Lower leg skin (tissue), 4 donors: ENCODE results near the gene BRWD1. TPM values are rescaled to one million over a fixed set of nuclear protein-coding genes. Genes with fewer than 3 reads are reported as not detected.

Source experiments
- DNase-seq, 2 donors: peaks; one replicate each; pipeline ENCODE4 v3.0.0-alpha.2; 2019; ENCODE audit warnings: low spot score in 2 of 2
- H3K4me3 ChIP-seq: fragments of 200-600 bp; sonication (generic); 2 replicates; pipeline ENCODE4 v1.5.1; 2017; ENCODE audit warnings: mild to moderate bottlenecking, low read depth; ENCODE audit not compliant: poor library complexity, severe bottlenecking
- POLR2A ChIP-seq, 2 donors: fragments of 450-650 bp; IDR thresholded peaks; one replicate each; pipeline ENCODE4 v1.6.1; 2016 to 2017; ENCODE audit warnings: antibody characterized with exemption in 2 of 2, mild to moderate bottlenecking in 1 of 2, moderate library complexity in 1 of 2
- WGBS, 2 donors: methylation state at CpG; one replicate each; pipeline ENCODE4 v1.1.5; 2018; 5-methylcytosine and 5-hydroxymethylcytosine counted together
- intact Hi-C: fragments of 100-400 bp; cut with DNase I; formaldehyde crosslinking; loops from one replicate; pipeline ENCODE4 v1.15.0; 2023; ENCODE audit warnings: low total_unique reads
- total RNA-seq, 4 donors: library from RNA; depleted of rRNA; stranded (reverse); fragments of >200 nt; gene quantifications; one replicate each; pipeline ENCODE4 v1.1.0, GENCODE V29; 2016
- TF ChIP-seq, protein P1 (sequence below), 3 donors: fragments of 450-650 bp; IDR thresholded peaks; one replicate each; pipeline ENCODE4 v1.5.1; 2016; ENCODE audit warnings: antibody characterized with exemption in 3 of 3, mild to moderate bottlenecking in 3 of 3, moderate library complexity in 2 of 3

Gene BRWD1
- total RNA-seq, 4 donors from 2014 or later = 42.2 to 57.2 (median 52.6) TPM

GRCh38 chr21:39182016-39182415 lies 131.4 kb downstream of the BRWD1 start:
- WGBS, 2 donors = 35 to 54% methylated on average over 8 of the region's 8 CpGs
- TF ChIP-seq POLR2A (IDR thresholded peaks at IDR 0.05) = no peak
- TF ChIP-seq, protein P1, sequence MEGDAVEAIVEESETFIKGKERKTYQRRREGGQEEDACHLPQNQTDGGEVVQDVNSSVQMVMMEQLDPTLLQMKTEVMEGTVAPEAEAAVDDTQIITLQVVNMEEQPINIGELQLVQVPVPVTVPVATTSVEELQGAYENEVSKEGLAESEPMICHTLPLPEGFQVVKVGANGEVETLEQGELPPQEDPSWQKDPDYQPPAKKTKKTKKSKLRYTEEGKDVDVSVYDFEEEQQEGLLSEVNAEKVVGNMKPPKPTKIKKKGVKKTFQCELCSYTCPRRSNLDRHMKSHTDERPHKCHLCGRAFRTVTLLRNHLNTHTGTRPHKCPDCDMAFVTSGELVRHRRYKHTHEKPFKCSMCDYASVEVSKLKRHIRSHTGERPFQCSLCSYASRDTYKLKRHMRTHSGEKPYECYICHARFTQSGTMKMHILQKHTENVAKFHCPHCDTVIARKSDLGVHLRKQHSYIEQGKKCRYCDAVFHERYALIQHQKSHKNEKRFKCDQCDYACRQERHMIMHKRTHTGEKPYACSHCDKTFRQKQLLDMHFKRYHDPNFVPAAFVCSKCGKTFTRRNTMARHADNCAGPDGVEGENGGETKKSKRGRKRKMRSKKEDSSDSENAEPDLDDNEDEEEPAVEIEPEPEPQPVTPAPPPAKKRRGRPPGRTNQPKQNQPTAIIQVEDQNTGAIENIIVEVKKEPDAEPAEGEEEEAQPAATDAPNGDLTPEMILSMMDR (IDR thresholded peaks at IDR 0.05) = no peak
- no peak overlapping the region for H3K4me3 ChIP-seq
- intact Hi-C loops = no loop called here
- no peak for DNase-seq

GRCh38 chr21:39181205-39181818 lies 132.1 kb downstream of the BRWD1 start:
- no peak overlapping the region for H3K4me3 ChIP-seq
- no peak for DNase-seq
- intact Hi-C loops = no loop called here
- TF ChIP-seq POLR2A (IDR thresholded peaks at IDR 0.05) = no peak
- TF ChIP-seq, protein P1 (IDR thresholded peaks at IDR 0.05) = no peak
- WGBS, 2 donors = 77 to 85% methylated on average over 4 of the region's 4 CpGs

DNA sequence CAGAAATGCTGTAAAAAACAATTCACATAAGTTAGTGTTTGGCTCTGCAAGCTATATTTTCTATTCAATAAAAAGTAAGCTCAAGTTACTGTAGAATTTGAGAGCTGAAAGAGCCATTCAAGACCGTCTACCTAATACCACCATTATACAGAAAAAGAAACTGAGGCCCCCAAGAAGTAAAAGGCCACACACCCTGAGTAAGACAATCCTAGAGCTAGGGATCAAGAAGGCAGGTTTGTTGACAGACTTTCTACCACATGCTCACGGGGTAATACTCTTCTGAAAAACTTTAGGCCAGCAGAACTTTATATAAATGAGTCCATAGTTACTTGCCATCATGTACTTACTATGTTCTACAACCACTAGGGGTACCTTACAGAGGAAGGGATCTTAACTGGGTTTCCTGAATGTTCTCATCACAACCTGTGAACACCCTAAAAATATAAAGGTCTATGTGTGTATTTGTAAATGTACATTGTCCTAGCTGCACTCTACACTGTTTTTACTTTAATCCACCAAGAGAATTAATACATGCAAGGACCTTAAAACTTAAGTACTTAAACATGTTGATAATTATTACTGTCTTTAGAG lies 132.9 kb downstream of the BRWD1 start:
- TF ChIP-seq, protein P1 (IDR thresholded peaks at IDR 0.05) = no peak
- no peak for TF ChIP-seq POLR2A (IDR thresholded peaks at IDR 0.05)
- DNase-seq = no peak
- intact Hi-C loops = no loop called here
- WGBS, 2 donors = 95 to 97% methylated on average over 2 of the region's 2 CpGs
- H3K4me3 ChIP-seq = no peak overlapping the region

DNA sequence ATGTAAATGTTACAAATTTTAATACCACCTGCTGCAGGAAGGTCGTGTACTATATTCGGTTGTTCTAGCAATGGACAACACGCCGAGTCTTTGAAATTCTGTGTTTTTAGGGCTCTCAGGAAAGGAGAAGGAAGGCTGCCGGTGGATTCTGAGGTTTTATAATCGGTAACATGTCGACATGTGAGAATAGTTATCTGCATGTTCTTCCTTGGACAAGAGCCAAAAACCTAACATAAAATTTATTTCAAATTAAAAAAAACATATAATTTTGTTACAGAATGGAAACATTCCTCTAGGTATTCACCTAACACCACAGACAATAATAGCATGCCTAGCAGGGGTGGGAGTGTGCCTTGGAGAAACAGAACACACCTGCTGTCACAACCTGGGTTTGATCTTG lies 135.0 kb downstream of the BRWD1 start:
- WGBS, 2 donors = 74 to 76% methylated on average over 7 of the region's 7 CpGs
- intact Hi-C loops = no loop called here
- DNase-seq = no peak
- H3K4me3 ChIP-seq = no peak overlapping the region
- no peak for TF ChIP-seq POLR2A (IDR thresholded peaks at IDR 0.05)
- TF ChIP-seq, protein P1 (IDR thresholded peaks at IDR 0.05) = no peak

DNA sequence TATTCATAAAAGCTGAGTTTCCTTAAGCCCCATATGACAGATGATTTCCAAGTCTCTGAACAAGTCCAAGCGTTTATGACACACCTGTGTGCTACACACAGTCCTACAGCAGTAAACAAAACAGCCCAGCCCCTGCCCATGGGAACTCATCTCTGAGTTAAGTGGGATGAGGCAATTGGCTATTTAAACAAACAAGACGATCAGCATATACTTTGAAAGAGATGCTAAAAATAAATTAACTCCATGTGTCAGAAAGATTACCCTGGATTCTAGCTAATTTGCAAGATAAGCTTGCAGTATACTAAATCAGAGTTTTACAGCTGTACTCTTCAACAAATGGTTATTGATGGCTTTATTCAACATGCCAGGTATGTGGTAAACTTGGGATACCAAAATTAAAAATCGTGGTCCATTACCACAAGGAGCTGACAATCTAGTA lies 137.1 kb downstream of the BRWD1 start:
- TF ChIP-seq, protein P1 (IDR thresholded peaks at IDR 0.05) = no peak
- no peak for DNase-seq
- 21 to 28% methylated on average over 3 of the region's 3 CpGs for WGBS, 2 donors
- intact Hi-C loops = no loop called here
- H3K4me3 ChIP-seq = no peak overlapping the region

GRCh38 chr21:39175665-39176064 lies 137.8 kb downstream of the BRWD1 start:
- TF ChIP-seq POLR2A (IDR thresholded peaks at IDR 0.05) = no peak
- TF ChIP-seq, protein P1 (IDR thresholded peaks at IDR 0.05) = no peak
- no peak overlapping the region for H3K4me3 ChIP-seq
- no peak for DNase-seq
- intact Hi-C loops = no loop called here
- 83 to 84% methylated on average over 10 of the region's 10 CpGs for WGBS, 2 donors
